ENCODE measurements around the gene PFN3. TPM values are rescaled to one million over a fixed set of nuclear protein-coding genes. Genes with fewer than 3 reads are reported as not detected.
A peak's percentile ranks its signal among the peaks of the same experiment; 100 is the strongest.

Gene PFN3
- total and polyA plus RNA-seq, 2 of the 13 experiments (the other 11 are each of a cell fraction or from before 2014, with no cell fraction given) = not detected

- no peak for DNase-seq (ENCODE audit: low spot score)
- peak within 1 kb of the TSS; percentile 82 for H3K9ac ChIP-seq (ENCODE audit: insufficient read depth, low read depth, low read length)
- POLR2A ChIA-PET = interaction anchor here (0.8 to 4.2 kb wide), 5 partner anchors 9 to 68 kb away, joined by 3 to 19 read pairs (median 3); partner anchors contain the start of gene GRK6
- peak within 1 kb of the TSS; percentile 74 for H3K27ac ChIP-seq (ENCODE audit: extremely low read length, insufficient read depth, low read length)
- peak within 1 kb of the TSS; percentile 99 for H3K4me2 ChIP-seq (ENCODE audit: low read depth, low read length)
- CTCF ChIA-PET (ENCODE audit: low intra/inter-chr PET ratio, low total read pairs) = interaction anchor here (1.4 kb wide), 1 partner anchor 11 kb away, joined by 5 read pairs; no protein-coding TSS in a partner anchor
- no peaks in the 10 kb centered on the region for H3K27me3 ChIP-seq (ENCODE audit: control insufficient read depth in 1 of 2, insufficient read depth in 2 of 2, low read length in 2 of 2)
- no peak within 1 kb of the TSS for H2AFZ ChIP-seq (ENCODE audit: low read length)
- H4K20me1 ChIP-seq (ENCODE audit: insufficient read depth, low read length) = peaks cover 2% of the 10 kb centered on the region; the same call in 1 of the 2 replicates
- no peaks in the 10 kb centered on the region for H3K79me2 ChIP-seq (ENCODE audit: insufficient read depth, low read length)
- WGBS (ENCODE audit: low lambda C conversion rate) = 18% methylated on average over 10 of the region's 89 CpGs
- no peak for FAIRE-seq
- in situ Hi-C loops (cut with HindIII; ENCODE audit: extremely low pct_ligation_motif_present, low pct_unique_long_range_greater_than_20kb) = loop anchor here (5.0 kb wide), 1 partner anchor 134 kb away; the partner anchor contains the start of gene MXD3
- ATAC-seq = peak; percentile 27
- H3K4me1 ChIP-seq (ENCODE audit: insufficient read depth, low read length) = peaks cover 49% of the 10 kb centered on the region
- intact Hi-C loops (cut with micrococcal nuclease; ENCODE audit: unreplicated experiment) = loop anchor here (5.0 kb wide), 1 partner anchor 119 kb away; no protein-coding TSS in a partner anchor
- BruUV-seq (replicated peaks) = no TSS peak
- H3K9me3 ChIP-seq (ENCODE audit: low read length) = no peaks in the 10 kb centered on the region
- H3K36me3 ChIP-seq (replicated peaks in 1 of 2; ENCODE audit: control insufficient read depth in 1 of 2, insufficient read depth in 2 of 2, low read length in 2 of 2) = 0 out of 5 replicates have a peak, but pooled peaks cover 0 to 5% of the 10 kb centered on the region in 2 experiments
- H3K4me3 ChIP-seq (replicated peaks in 1 of 3; ENCODE audit: insufficient read depth in 1 of 3, low read depth in 2 of 3, low read length in 3 of 3) = peak within 1 kb of the TSS; percentile 55 to 80 (median 61)
- TF ChIP-seq PRMT3 (CRISPR knock-in tag; IDR thresholded peaks at IDR 0.05; ENCODE audit: borderline replicate concordance, low read depth) (no peak), FOXP4 (CRISPR knock-in tag; IDR thresholded peaks at IDR 0.05) (no peak), MEIS1 (CRISPR knock-in tag; IDR thresholded peaks at IDR 0.05; ENCODE audit: borderline replicate concordance) (no peak), ZFP82 (CRISPR knock-in tag; IDR thresholded peaks at IDR 0.05; ENCODE audit: borderline replicate concordance) (no peak; the same call in 1 of the 2 replicates), ZNF431 (CRISPR knock-in tag; IDR thresholded peaks at IDR 0.05; ENCODE audit: borderline replicate concordance, low read depth) (0 out of 2 replicates have a peak, but pooled peaks have one; percentile 49), SCMH1 (CRISPR knock-in tag; IDR thresholded peaks at IDR 0.05; ENCODE audit: borderline replicate concordance) (no peak), ZNF615 (CRISPR knock-in tag; IDR thresholded peaks at IDR 0.05; ENCODE audit: borderline replicate concordance) (no peak), ZNF224 (CRISPR knock-in tag; IDR thresholded peaks at IDR 0.05) (no peak), MXD1 (CRISPR knock-in tag; IDR thresholded peaks at IDR 0.05) (no peak), ESRRA (CRISPR knock-in tag; IDR thresholded peaks at IDR 0.05; ENCODE audit: low read depth) (no peak; the same call in 1 of the 2 replicates), ZNF225 (CRISPR knock-in tag; IDR thresholded peaks at IDR 0.05) (no peak), ZNF296 (CRISPR knock-in tag; conservative IDR thresholded peaks at IDR 0.05) (no peak), RBFOX2 (IDR thresholded peaks at IDR 0.05; ENCODE audit: low read depth, low read length) (peak; percentile 87), IRF2 (CRISPR knock-in tag; IDR thresholded peaks at IDR 0.05) (no peak), SOX5 (CRISPR knock-in tag; IDR thresholded peaks at IDR 0.05; ENCODE audit: borderline replicate concordance) (no peak), SALL2 (CRISPR knock-in tag; IDR thresholded peaks at IDR 0.05) (no peak), ZNF549 (CRISPR knock-in tag; IDR thresholded peaks at IDR 0.05) (no peak), PBX2 (CRISPR knock-in tag; IDR thresholded peaks at IDR 0.05) (no peak), KLF6 (CRISPR knock-in tag; IDR thresholded peaks at IDR 0.05) (no peak), CCAR2 (optimal IDR thresholded peaks at IDR 0.05; ENCODE audit: low read depth, low read length) (no peak), ZKSCAN5 (CRISPR knock-in tag; IDR thresholded peaks at IDR 0.05) (no peak)
These were observed 46.0 kb upstream of the PFN3 start, which contains the start of gene PRR7 for GRCh38 chr5:177446200-177447065. Gene PRR7 (plus strand): TSS chr5:177446814. CDS start chr5:177455068, 8,254 bp downstream.

Measured in HepG2 (cell line).